ENCODE measurements around the gene COL4A5. TPM values are rescaled to one million over a fixed set of nuclear protein-coding genes. Genes with fewer than 3 reads are reported as not detected.
A peak's percentile ranks its signal among the peaks of the same experiment; 100 is the strongest.
"Not testable (repeated sequence)": the region's sequence is repeated elsewhere in the genome, so short reads cannot be mapped to it uniquely, and the experiment has no call there.

The COL4A5 gene
- polyA plus RNA-seq (ENCODE audit: insufficient read length in 12 of 12), result 10 to 100 TPM in 11 of 12 donors, not detected in 1; 12.3 to 75.0 (median 20.7) TPM
- long read RNA-seq, donor 1, transcript COL4A5-212 (1 exons, 3,915 nt), result major isoform, 11 of 12 reads
- long read RNA-seq, donor 1, partial matches to known transcripts, result 0 of 12 reads
- long read RNA-seq, donor 1, other reads (novel, unspliced or antisense), result 0 of 12 reads
- long read RNA-seq, donor 2, partial matches to known transcripts, result 0 of 1 reads
- long read RNA-seq, donor 2, other reads (novel, unspliced or antisense), result 0 of 1 reads
- long read RNA-seq, donor 3, partial matches to known transcripts, result 0 of 2 reads
- long read RNA-seq, donor 3, other reads (novel, unspliced or antisense), result 0 of 2 reads
- long read RNA-seq, donor 4, partial matches to known transcripts, result 0 of 3 reads
- long read RNA-seq, donor 4, other reads (novel, unspliced or antisense), result 0 of 3 reads
- long read RNA-seq, donor 5, full-length matches to known transcripts, result 7 of 7 reads
- long read RNA-seq, donor 5, partial matches to known transcripts, result 0 of 7 reads
- long read RNA-seq, donor 5, other reads (novel, unspliced or antisense), result 0 of 7 reads
- long read RNA-seq, donor 6, full-length matches to known transcripts, result 2 of 2 reads
- long read RNA-seq, donor 6, partial matches to known transcripts, result 0 of 2 reads
- long read RNA-seq, donor 6, other reads (novel, unspliced or antisense), result 0 of 2 reads
- long read RNA-seq, donor 7, partial matches to known transcripts, result 0 of 1 reads
- long read RNA-seq, donor 7, other reads (novel, unspliced or antisense), result 0 of 1 reads
- long read RNA-seq, donor 8, partial matches to known transcripts, result 0 of 4 reads
- long read RNA-seq, donor 8, other reads (novel, unspliced or antisense), result 0 of 4 reads
- long read RNA-seq, donor 9, partial matches to known transcripts, result 0 of 3 reads
- long read RNA-seq, donor 9, other reads (novel, unspliced or antisense), result 0 of 3 reads
- long read RNA-seq, donor 10, partial matches to known transcripts, result 0 of 2 reads
- long read RNA-seq, donor 10, other reads (novel, unspliced or antisense), result 0 of 2 reads
- long read RNA-seq, donor 11, partial matches to known transcripts, result 0 of 1 reads
- long read RNA-seq, donor 11, other reads (novel, unspliced or antisense), result 0 of 1 reads

- peak; percentile 43 for DNase-seq
These were observed at the start of gene COL4A5 for GRCh38 chrX:108439426-108439942. TSS of gene COL4A5 (plus strand) at chrX:108439838. CDS start at chrX:108440126, 288 bp downstream.

GRCh38 chrX:108390976-108391717 lies 48.5 kb upstream of the COL4A5 start:
- not testable (repeated sequence) for DNase-seq

GRCh38 chrX:108396188-108396891 lies 43.3 kb upstream of the COL4A5 start:
- DNase-seq, result no peak

GRCh38 chrX:108396986-108397385 lies 42.7 kb upstream of the COL4A5 start:
- DNase-seq, result no peak

- no peak for DNase-seq
These were observed 41.8 kb upstream of the COL4A5 start for GRCh38 chrX:108397627-108398391.

GRCh38 chrX:108399418-108400165 lies 40.0 kb upstream of the COL4A5 start:
- DNase-seq, result no peak

- no peak for DNase-seq
These were observed 26.9 kb upstream of the COL4A5 start for GRCh38 chrX:108412783-108413182.

- DNase-seq, result no peak
These were observed 24.5 kb upstream of the COL4A5 start for GRCh38 chrX:108415146-108415545.

- no peak for DNase-seq
These were observed 23.7 kb upstream of the COL4A5 start for GRCh38 chrX:108415891-108416290.

GRCh38 chrX:108417257-108417656 lies 22.4 kb upstream of the COL4A5 start:
- no peak for DNase-seq

GRCh38 chrX:108419401-108419800 lies 20.2 kb upstream of the COL4A5 start:
- DNase-seq, result no peak

- no peak for DNase-seq
These were observed 19.2 kb upstream of the COL4A5 start for GRCh38 chrX:108420481-108420880.

GRCh38 chrX:108426262-108426661 lies 13.4 kb upstream of the COL4A5 start:
- no peak for DNase-seq

GRCh38 chrX:108435261-108435660 lies 4.4 kb upstream of the COL4A5 start:
- no peak for DNase-seq

- no peak for DNase-seq
These were observed 2.1 kb upstream of the COL4A5 start for GRCh38 chrX:108437349-108438109.

- no peak for DNase-seq
These were observed 1.5 kb upstream of the COL4A5 start, which contains the start of gene COL4A6 for GRCh38 chrX:108438110-108438623. TSS of gene COL4A6 (minus strand) at chrX:108438422. CDS start at chrX:108438196, 226 bp downstream.

GRCh38 chrX:108439961-108440696 lies 491 bp downstream of the COL4A5 start:
- DNase-seq, result peak; percentile 16

Data from muscle of arm (tissue), 14 donors.